ENCODE results near the gene OTULIN.

DNA sequence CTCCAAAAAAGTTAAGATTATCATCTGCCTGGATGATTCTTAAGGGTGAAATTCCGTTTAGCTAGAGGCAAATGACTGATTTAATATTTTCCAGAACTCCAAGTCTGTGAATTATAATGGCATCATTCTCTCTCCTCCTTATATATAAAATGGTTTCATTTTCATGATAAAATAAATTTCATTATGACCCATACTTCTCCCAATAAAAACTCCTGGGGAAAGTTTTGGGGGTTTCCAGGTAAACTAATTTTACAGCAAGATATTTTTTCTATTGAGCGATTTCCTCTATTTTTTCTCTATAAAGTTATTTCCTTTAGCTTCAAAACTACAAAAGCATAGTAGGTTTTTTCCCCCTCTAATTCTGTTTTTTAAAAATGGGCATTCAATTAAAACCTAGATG is 7.6 kb upstream of the OTULIN start:
- TF ChIP-seq, protein P1, sequence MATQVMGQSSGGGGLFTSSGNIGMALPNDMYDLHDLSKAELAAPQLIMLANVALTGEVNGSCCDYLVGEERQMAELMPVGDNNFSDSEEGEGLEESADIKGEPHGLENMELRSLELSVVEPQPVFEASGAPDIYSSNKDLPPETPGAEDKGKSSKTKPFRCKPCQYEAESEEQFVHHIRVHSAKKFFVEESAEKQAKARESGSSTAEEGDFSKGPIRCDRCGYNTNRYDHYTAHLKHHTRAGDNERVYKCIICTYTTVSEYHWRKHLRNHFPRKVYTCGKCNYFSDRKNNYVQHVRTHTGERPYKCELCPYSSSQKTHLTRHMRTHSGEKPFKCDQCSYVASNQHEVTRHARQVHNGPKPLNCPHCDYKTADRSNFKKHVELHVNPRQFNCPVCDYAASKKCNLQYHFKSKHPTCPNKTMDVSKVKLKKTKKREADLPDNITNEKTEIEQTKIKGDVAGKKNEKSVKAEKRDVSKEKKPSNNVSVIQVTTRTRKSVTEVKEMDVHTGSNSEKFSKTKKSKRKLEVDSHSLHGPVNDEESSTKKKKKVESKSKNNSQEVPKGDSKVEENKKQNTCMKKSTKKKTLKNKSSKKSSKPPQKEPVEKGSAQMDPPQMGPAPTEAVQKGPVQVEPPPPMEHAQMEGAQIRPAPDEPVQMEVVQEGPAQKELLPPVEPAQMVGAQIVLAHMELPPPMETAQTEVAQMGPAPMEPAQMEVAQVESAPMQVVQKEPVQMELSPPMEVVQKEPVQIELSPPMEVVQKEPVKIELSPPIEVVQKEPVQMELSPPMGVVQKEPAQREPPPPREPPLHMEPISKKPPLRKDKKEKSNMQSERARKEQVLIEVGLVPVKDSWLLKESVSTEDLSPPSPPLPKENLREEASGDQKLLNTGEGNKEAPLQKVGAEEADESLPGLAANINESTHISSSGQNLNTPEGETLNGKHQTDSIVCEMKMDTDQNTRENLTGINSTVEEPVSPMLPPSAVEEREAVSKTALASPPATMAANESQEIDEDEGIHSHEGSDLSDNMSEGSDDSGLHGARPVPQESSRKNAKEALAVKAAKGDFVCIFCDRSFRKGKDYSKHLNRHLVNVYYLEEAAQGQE (IDR thresholded peaks at IDR 0.05; ENCODE audit: insufficient replicate concordance, low read depth), result no peak
- TF ChIP-seq, protein P2, sequence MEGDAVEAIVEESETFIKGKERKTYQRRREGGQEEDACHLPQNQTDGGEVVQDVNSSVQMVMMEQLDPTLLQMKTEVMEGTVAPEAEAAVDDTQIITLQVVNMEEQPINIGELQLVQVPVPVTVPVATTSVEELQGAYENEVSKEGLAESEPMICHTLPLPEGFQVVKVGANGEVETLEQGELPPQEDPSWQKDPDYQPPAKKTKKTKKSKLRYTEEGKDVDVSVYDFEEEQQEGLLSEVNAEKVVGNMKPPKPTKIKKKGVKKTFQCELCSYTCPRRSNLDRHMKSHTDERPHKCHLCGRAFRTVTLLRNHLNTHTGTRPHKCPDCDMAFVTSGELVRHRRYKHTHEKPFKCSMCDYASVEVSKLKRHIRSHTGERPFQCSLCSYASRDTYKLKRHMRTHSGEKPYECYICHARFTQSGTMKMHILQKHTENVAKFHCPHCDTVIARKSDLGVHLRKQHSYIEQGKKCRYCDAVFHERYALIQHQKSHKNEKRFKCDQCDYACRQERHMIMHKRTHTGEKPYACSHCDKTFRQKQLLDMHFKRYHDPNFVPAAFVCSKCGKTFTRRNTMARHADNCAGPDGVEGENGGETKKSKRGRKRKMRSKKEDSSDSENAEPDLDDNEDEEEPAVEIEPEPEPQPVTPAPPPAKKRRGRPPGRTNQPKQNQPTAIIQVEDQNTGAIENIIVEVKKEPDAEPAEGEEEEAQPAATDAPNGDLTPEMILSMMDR (IDR thresholded peaks at IDR 0.05; ENCODE audit: insufficient read depth, low read length), result no peak
- no peak for TF ChIP-seq POLR2AphosphoS5 (IDR thresholded peaks at IDR 0.05; ENCODE audit: low read depth)
- TF ChIP-seq GABPA (IDR thresholded peaks at IDR 0.05; ENCODE audit: low read depth), result no peak

Measured in HL-60 (cell line).